HCT116 (cell line): Measurements from ENCODE around the gene CAST. TPM values are rescaled to one million over a fixed set of nuclear protein-coding genes. Genes with fewer than 3 reads are reported as not detected.

Experiments
- ATAC-seq: fragments of 200-7000 bp; cut with Tn5 transposase; 2 replicates; pipeline ENCODE4 v1.9.1; 2020; ENCODE audit warnings: mild to moderate bottlenecking, moderate library complexity
- BruUV-seq: library from RNA; stranded (reverse); fragments of 400-500 nt; replicated peaks from 2 replicates; lab custom pipeline; 2021; lab: Mats Ljungman, UMichigan
- CTCF ChIA-PET: fragments of 300-600 bp; sonication (Branson Sonifier 250); formaldehyde crosslinking; loops from one replicate; lab custom pipeline; 2021; ENCODE audit warnings: antibody characterized with exemption; lab: Charles Lee
- POLR2A ChIA-PET: fragments of 300-600, 350-600 bp; sonication (Branson Sonifier 250); formaldehyde crosslinking; loops from one replicate; lab custom pipeline; 2021; ENCODE audit warnings: antibody characterized with exemption; lab: Charles Lee
- RAD21 ChIA-PET, 2 experiments: fragments of 300-600 bp; sonication (Branson Sonifier 250); formaldehyde crosslinking; loops; one replicate each; lab custom pipeline; 2023; ENCODE audit warnings: low total read pairs in 2 of 2; ENCODE audit not compliant: uncharacterized antibody in 2 of 2, unreplicated experiment in 2 of 2, low non-redundant PET in 1 of 2; lab: Charles Lee
- DNase-seq: peaks from one replicate; pipeline ENCODE4 v3.0.0-alpha.2; 2010; ENCODE audit warnings: low read depth, low spot score
- H2AFZ ChIP-seq: fragments of 200-600 bp; shearing (Covaris generic), sonication (generic); 2 replicates; pipeline ENCODE4 v1.6.1; 2017; ENCODE audit warnings: low read depth, mixed run types, mixed read lengths, antibody characterized with exemption, low read length; ENCODE audit not compliant: poor library complexity, severe bottlenecking
- H3K27ac ChIP-seq: 2 replicates; pipeline ENCODE4 v1.5.1; 2012; ENCODE audit warnings: low read depth, low read length
- H3K27me3 ChIP-seq: fragments of 200-600 bp; sonication (generic); 2 replicates; pipeline ENCODE4 v1.6.1; 2016; ENCODE audit warnings: mixed run types, low read length, mixed read lengths; ENCODE audit not compliant: insufficient read depth
- H3K36me3 ChIP-seq, 2 experiments: fragments of 200-500 bp in 1 of 2; fragments of 200-600 bp in 1 of 2; sonication (Bioruptor generic) in 1 of 2; sonication (generic) in 1 of 2; 2 replicates each; pipeline versions ENCODE4 v1.5.1 to v1.6.1; 2014 to 2016; ENCODE audit warnings: low read length in 2 of 2, inconsistent platforms in 1 of 2, mixed read lengths in 1 of 2, mixed run types in 1 of 2; ENCODE audit not compliant: insufficient read depth in 2 of 2, control insufficient read depth in 1 of 2
- H3K4me1 ChIP-seq, 2 experiments: fragments of 200-600 bp in 1 of 2; sonication (generic) in 1 of 2; 2 replicates each; pipeline versions ENCODE4 v1.5.1 to v1.6.1; 2012 to 2017; ENCODE audit warnings: low read length in 2 of 2, inconsistent platforms in 1 of 2, mild to moderate bottlenecking in 1 of 2, mixed read lengths in 1 of 2, mixed run types in 1 of 2, moderate library complexity in 1 of 2; ENCODE audit not compliant: insufficient read depth in 2 of 2, control insufficient read depth in 1 of 2
- H3K4me2 ChIP-seq: fragments of 200-600 bp; sonication (generic); 2 replicates; pipeline ENCODE4 v1.6.1; 2017; ENCODE audit warnings: mixed run types, low read length, mixed read lengths
- H3K4me3 ChIP-seq, 2 experiments: fragments of 200-600 bp in 1 of 2; sonication (generic) in 1 of 2; replicated peaks in 1 of 2; 2 replicates each; pipeline ENCODE4 v1.5.1; 2011 to 2016; ENCODE audit warnings: low read length in 2 of 2, control low read depth in 1 of 2, low read depth in 1 of 2, mild to moderate bottlenecking in 1 of 2, mixed read lengths in 1 of 2, mixed run types in 1 of 2
- H3K79me2 ChIP-seq: fragments of 200-600 bp; sonication (generic); 2 replicates; pipeline ENCODE4 v1.6.1; 2017; ENCODE audit warnings: mild to moderate bottlenecking, mixed run types, low read length, moderate library complexity, mixed read lengths; ENCODE audit not compliant: insufficient read depth
- H3K9ac ChIP-seq: fragments of 200-600 bp; sonication (generic); 2 replicates; pipeline ENCODE4 v1.6.1; 2016; ENCODE audit warnings: low read length, mixed read lengths
- H3K9me2 ChIP-seq: fragments of 200-600 bp; sonication (generic), shearing (Covaris generic); 2 replicates; pipeline ENCODE4 v1.6.1; 2017; ENCODE audit warnings: mixed run types, mild to moderate bottlenecking, moderate library complexity; ENCODE audit not compliant: insufficient read depth
- H3K9me3 ChIP-seq, 2 experiments: fragments of 200-500 bp in 1 of 2; fragments of 200-600 bp in 1 of 2; sonication (Bioruptor generic) in 1 of 2; sonication (generic) in 1 of 2; 2 replicates each; pipeline ENCODE4 v1.6.1; 2014 to 2017; ENCODE audit warnings: low read length in 2 of 2, mixed read lengths in 2 of 2, inconsistent platforms in 1 of 2, low read depth in 1 of 2, mild to moderate bottlenecking in 1 of 2, mixed run types in 1 of 2, moderate library complexity in 1 of 2; ENCODE audit not compliant: control insufficient read depth in 1 of 2, insufficient read depth in 1 of 2
- H4K20me1 ChIP-seq: fragments of 200-600 bp; sonication (generic), shearing (Covaris generic); 2 replicates; pipeline ENCODE4 v1.6.1; 2017; ENCODE audit warnings: mixed run types, mild to moderate bottlenecking, moderate library complexity; ENCODE audit not compliant: insufficient read depth
- ATF3 ChIP-seq: IDR thresholded peaks from 2 replicates; pipeline ENCODE4 v1.6.1; 2012
- CBX3 ChIP-seq: IDR thresholded peaks from 2 replicates; pipeline ENCODE4 v1.6.1; 2012; ENCODE audit warnings: low read depth
- CEBPB ChIP-seq: IDR thresholded peaks from 2 replicates; pipeline ENCODE4 v1.6.1; 2012; ENCODE audit warnings: low read depth
- EGR1 ChIP-seq: IDR thresholded peaks from 2 replicates; pipeline ENCODE4 v1.6.1; 2012; ENCODE audit warnings: low read depth
- ELF1 ChIP-seq: IDR thresholded peaks from 2 replicates; pipeline ENCODE4 v1.6.1; 2012; ENCODE audit warnings: low read depth, borderline replicate concordance
- EZH2 ChIP-seq: fragments of 200-600 bp; sonication (generic); IDR thresholded peaks from 2 replicates; pipeline ENCODE4 v1.6.1; 2017; ENCODE audit warnings: antibody characterized with exemption, mixed run types
- EZH2phosphoT487 ChIP-seq: fragments of 200-600 bp; IDR thresholded peaks from 2 replicates; pipeline ENCODE4 v1.6.1; 2018; ENCODE audit warnings: antibody characterized with exemption, borderline replicate concordance
- FOSL1 ChIP-seq: IDR thresholded peaks from 2 replicates; pipeline ENCODE4 v1.6.1; 2012; ENCODE audit warnings: low read depth
- POLR2A ChIP-seq: IDR thresholded peaks from 2 replicates; pipeline ENCODE4 v1.7.0; 2011; ENCODE audit warnings: borderline replicate concordance; ENCODE audit not compliant: insufficient read depth, insufficient read length; ENCODE audit errors: extremely low read depth
- POLR2AphosphoS5 ChIP-seq: IDR thresholded peaks from 2 replicates; pipeline ENCODE4 v1.6.1; 2011; ENCODE audit warnings: mild to moderate bottlenecking, low read depth, low read length, moderate library complexity
- RAD21 ChIP-seq: IDR thresholded peaks from 2 replicates; pipeline ENCODE4 v1.6.1; 2012; ENCODE audit warnings: low read depth, mild to moderate bottlenecking
- REST ChIP-seq: IDR thresholded peaks from 2 replicates; pipeline ENCODE4 v1.6.1; 2012; ENCODE audit warnings: low read depth
- SIN3A ChIP-seq: IDR thresholded peaks from 2 replicates; pipeline ENCODE4 v1.6.1; 2012; ENCODE audit warnings: low read depth
- SP1 ChIP-seq: IDR thresholded peaks from 2 replicates; pipeline ENCODE4 v1.6.1; 2012; ENCODE audit warnings: low read depth
- SRF ChIP-seq: IDR thresholded peaks from 2 replicates; pipeline ENCODE4 v1.6.1; 2012; ENCODE audit warnings: low read depth
- TCF7L2 ChIP-seq: IDR thresholded peaks from 2 replicates; pipeline ENCODE4 v1.7.0; 2011; ENCODE audit warnings: borderline replicate concordance, inconsistent platforms; ENCODE audit not compliant: insufficient read depth, insufficient read length; ENCODE audit errors: extremely low read depth
- YY1 ChIP-seq: IDR thresholded peaks from 2 replicates; pipeline ENCODE4 v1.6.1; 2011; ENCODE audit warnings: low read length, low read depth, moderate library complexity, mild to moderate bottlenecking; ENCODE audit not compliant: insufficient replicate concordance; ENCODE audit errors: extremely low read depth
- ZBTB33 ChIP-seq: IDR thresholded peaks from 2 replicates; pipeline ENCODE4 v1.6.1; 2011; ENCODE audit warnings: mild to moderate bottlenecking, low read length, moderate library complexity; ENCODE audit not compliant: insufficient replicate concordance; ENCODE audit errors: extremely low read depth
- ZFX ChIP-seq: fragments of 450-650 bp; IDR thresholded peaks from 2 replicates; pipeline ENCODE4 v1.6.1; 2017
- ZNF274 ChIP-seq: fragments of 200-500 bp; sonication (Bioruptor generic); IDR thresholded peaks from 2 replicates; pipeline ENCODE4 v1.6.1; 2014; ENCODE audit warnings: mild to moderate bottlenecking, low read depth, low read length, inconsistent platforms
- intact Hi-C: fragments of 100-400 bp; cut with micrococcal nuclease; formaldehyde crosslinking; loops from 2 replicates; pipeline ENCODE4 v1.10.0; 2022
- total RNA-seq: library from RNA; stranded (reverse); gene quantifications from one replicate; pipeline ENCODE4 v1.2.1, GENCODE V29; 2021; ENCODE audit not compliant: unreplicated experiment

The CAST gene
- total RNA-seq, 1 experiment from 2014 or later, result 142 TPM

- ATAC-seq (no peak), DNase-seq (no peak)
- no peaks in the 10 kb centered on the region for H3K9me3 ChIP-seq
- peaks cover 0 to 3% of the 10 kb centered on the region in 2 experiments; a peak in 1 of 4 replicates for H3K4me1 ChIP-seq
- H3K4me2 ChIP-seq, result no peak overlapping the region
- ChIA-PET POLR2A (interaction anchor here (0.8 kb wide), 1 partner anchor 9 kb away, joined by 4 read pairs; no protein-coding TSS in a partner anchor), RAD21 (no interaction called here), CTCF (interaction anchor here (0.6 to 1.4 kb wide), 2 partner anchors 22 to 70 kb away, joined by 3 to 5 read pairs; partner anchors contain the start of gene CAST)
- H3K27ac ChIP-seq, result no peak overlapping the region
- no peaks in the 10 kb centered on the region for H3K36me3 ChIP-seq
- no peaks in the 10 kb centered on the region for H3K9me2 ChIP-seq
- H4K20me1 ChIP-seq, result no peaks in the 10 kb centered on the region
- intact Hi-C loops, result no loop called here
- no peak for TF ChIP-seq EGR1
- no peak for TF ChIP-seq CBX3
- no peak for TF ChIP-seq SIN3A
- TF ChIP-seq REST, result no peak
- no peak for TF ChIP-seq ELF1
- TF ChIP-seq ZNF274, result no peak
- TF ChIP-seq SP1, result no peak
- TF ChIP-seq FOSL1, result no peak
- TF ChIP-seq SRF, result no peak
- no peak for TF ChIP-seq TCF7L2
- TF ChIP-seq CEBPB, result no peak
- TF ChIP-seq POLR2AphosphoS5, result no peak
- no peak for TF ChIP-seq POLR2A
- no peak for TF ChIP-seq RAD21
- no peak for TF ChIP-seq ATF3
- no peak for TF ChIP-seq ZBTB33
- no peak for TF ChIP-seq YY1
- no peak for TF ChIP-seq ZFX
- TF ChIP-seq EZH2phosphoT487, result no peak
- no peak for TF ChIP-seq EZH2
- H3K27me3 ChIP-seq, result no peaks in the 10 kb centered on the region
- H2AFZ ChIP-seq, result no peak overlapping the region
- no peaks in the 10 kb centered on the region for H3K79me2 ChIP-seq
- no TSS peak for BruUV-seq
- H3K9ac ChIP-seq, result no peak overlapping the region
- H3K4me3 ChIP-seq, result no peak overlapping the region
Observed at GRCh38 chr5:96683810-96684209, 21.6 kb downstream of the CAST start.
